RKO (cell line): ENCODE measurements around the gene PSD4.
A peak's percentile ranks its signal among the peaks of the same experiment; 100 is the strongest.

Source experiments
- DNase-seq: peaks from one replicate; pipeline ENCODE4 v3.0.0-alpha.2; 2016; ENCODE audit warnings: low spot score

Gene PSD4

GRCh38 chr2:113142290-113142689 is 31.5 kb upstream of the PSD4 start:
- no peak for DNase-seq

GRCh38 chr2:113144259-113144658 is 29.5 kb upstream of the PSD4 start:
- DNase-seq, result no peak

- no peak for DNase-seq
Measured at GRCh38 chr2:113148606-113149552, 24.9 kb upstream of the PSD4 start.

GRCh38 chr2:113149553-113150257 is 24.1 kb upstream of the PSD4 start:
- DNase-seq, result no peak

GRCh38 chr2:113150258-113150601 is 23.5 kb upstream of the PSD4 start:
- DNase-seq, result no peak

- no peak for DNase-seq
Measured at GRCh38 chr2:113155331-113155730, 18.4 kb upstream of the PSD4 start.

- no peak for DNase-seq
Measured at GRCh38 chr2:113156278-113157117, 17.3 kb upstream of the PSD4 start.

GRCh38 chr2:113157118-113157896 is 16.5 kb upstream of the PSD4 start:
- peak; percentile 62 for DNase-seq

- peak; percentile 98 for DNase-seq
Measured at GRCh38 chr2:113157897-113158753, 15.6 kb upstream of the PSD4 start.

- DNase-seq, result peak; percentile 13
Measured at GRCh38 chr2:113158884-113159553, 14.8 kb upstream of the PSD4 start.

GRCh38 chr2:113160248-113160647 is 13.5 kb upstream of the PSD4 start:
- no peak for DNase-seq

- DNase-seq, result no peak
Measured at GRCh38 chr2:113160962-113161361, 12.8 kb upstream of the PSD4 start.

- DNase-seq, result no peak
Measured at GRCh38 chr2:113162173-113162572, 11.6 kb upstream of the PSD4 start.

- no peak for DNase-seq
Measured at GRCh38 chr2:113162869-113163268, 10.9 kb upstream of the PSD4 start.

- no peak for DNase-seq
Measured at GRCh38 chr2:113164215-113164929, 9.4 kb upstream of the PSD4 start.

GRCh38 chr2:113164930-113165585 is 8.7 kb upstream of the PSD4 start:
- no peak for DNase-seq

- no peak for DNase-seq
Measured at GRCh38 chr2:113166187-113166645, 7.6 kb upstream of the PSD4 start.

GRCh38 chr2:113167115-113167932 is 6.4 kb upstream of the PSD4 start:
- DNase-seq, result no peak
